GM18870 (cell line): ENCODE results near the gene APOD.

Experiments
- ATAC-seq: cut with Tn5 transposase; IDR thresholded peaks from one replicate; pipeline ENCODE4 v1.9.1; 2021; ENCODE audit warnings: moderate library complexity; ENCODE audit not compliant: unreplicated experiment

The APOD gene

GRCh38 chr3:195587824-195588223 is 4.1 kb upstream of the APOD start:
- ATAC-seq, result no peak

- no peak for ATAC-seq
Measured at GRCh38 chr3:195587406-195587805, 3.7 kb upstream of the APOD start.

GRCh38 chr3:195584543-195584870 is 767 bp upstream of the APOD start:
- no peak for ATAC-seq

- no peak for ATAC-seq
Measured at GRCh38 chr3:195582947-195583346, 793 bp downstream of the APOD start.

- no peak for ATAC-seq
Measured at GRCh38 chr3:195580744-195581443, 2.8 kb downstream of the APOD start.

- ATAC-seq, result no peak
Measured at GRCh38 chr3:195579281-195579680, 4.5 kb downstream of the APOD start.

- no peak for ATAC-seq
Measured at GRCh38 chr3:195578565-195578964, 5.2 kb downstream of the APOD start.

GRCh38 chr3:195577645-195578177 is 6.0 kb downstream of the APOD start:
- no peak for ATAC-seq

GRCh38 chr3:195574497-195575304 is 9.0 kb downstream of the APOD start:
- no peak for ATAC-seq

- ATAC-seq, result no peak
Measured at GRCh38 chr3:195573611-195574496, 9.9 kb downstream of the APOD start.

GRCh38 chr3:195571361-195571760 is 12.4 kb downstream of the APOD start:
- ATAC-seq, result no peak

- no peak for ATAC-seq
Measured at GRCh38 chr3:195570912-195571311, 12.8 kb downstream of the APOD start.

- ATAC-seq, result no peak
Measured at GRCh38 chr3:195570344-195570743, 13.4 kb downstream of the APOD start.

GRCh38 chr3:195568630-195569029 is 15.1 kb downstream of the APOD start:
- no peak for ATAC-seq

GRCh38 chr3:195566797-195567196 is 16.9 kb downstream of the APOD start:
- no peak for ATAC-seq

- no peak for ATAC-seq
Measured at GRCh38 chr3:195565716-195566115, 18.0 kb downstream of the APOD start.

- ATAC-seq, result no peak
Measured at GRCh38 chr3:195563317-195563716, 20.4 kb downstream of the APOD start.

- ATAC-seq, result no peak
Measured at GRCh38 chr3:195559723-195560409, 23.9 kb downstream of the APOD start.

GRCh38 chr3:195558602-195559001 is 25.1 kb downstream of the APOD start:
- ATAC-seq, result no peak

GRCh38 chr3:195557322-195557721 is 26.4 kb downstream of the APOD start:
- ATAC-seq, result no peak

- ATAC-seq, result no peak
Measured at GRCh38 chr3:195556390-195556789, 27.4 kb downstream of the APOD start.
